Activated naive CD4-positive, alpha-beta T cell treated with anti-CD3 and anti-CD28 coated beads, Interleukin-2, amount 50 U/mL, for 72 hours (primary cell): Measurements from ENCODE around the gene RFX7. TPM values are rescaled to one million over a fixed set of nuclear protein-coding genes. Genes with fewer than 3 reads are reported as not detected.
A peak's percentile ranks its signal among the peaks of the same experiment; 100 is the strongest.
"Not testable (repeated sequence)": the region's sequence is repeated elsewhere in the genome, so short reads cannot be mapped to it uniquely, and the experiment has no call there.

Experiments
- ATAC-seq, 2 donors: fragments of 150-1000 bp; cut with Tn5 transposase; 2 replicates each; pipeline ENCODE4 v1.10.0; 2021; ENCODE audit warnings: mild to moderate bottlenecking in 2 of 2, moderate library complexity in 2 of 2
- DNase-seq, 2 donors: peaks; one replicate each; pipeline ENCODE4 v3.0.0; 2021 to 2022; ENCODE audit warnings: low spot score in 2 of 2
- H3K27ac Mint-ChIP-seq, 2 donors: one replicate each; pipeline ENCODE4 v1.8.0; 2022; ENCODE audit warnings: mild to moderate bottlenecking in 2 of 2, mixed read lengths in 2 of 2
- H3K36me3 Mint-ChIP-seq, 2 donors: one replicate each; pipeline ENCODE4 v1.8.0; 2022; ENCODE audit warnings: mixed read lengths in 2 of 2
- H3K9me3 Mint-ChIP-seq, 2 donors: one replicate each; pipeline ENCODE4 v1.8.0; 2022; ENCODE audit warnings: mixed read lengths in 2 of 2
- total RNA-seq, 2 donors: library from RNA; stranded (reverse); gene quantifications; one replicate each; pipeline ENCODE4 v1.2.3, GENCODE V29; 2022

Gene RFX7
- 10 to 100 TPM; 20.3 to 27.0 TPM for total RNA-seq

DNA sequence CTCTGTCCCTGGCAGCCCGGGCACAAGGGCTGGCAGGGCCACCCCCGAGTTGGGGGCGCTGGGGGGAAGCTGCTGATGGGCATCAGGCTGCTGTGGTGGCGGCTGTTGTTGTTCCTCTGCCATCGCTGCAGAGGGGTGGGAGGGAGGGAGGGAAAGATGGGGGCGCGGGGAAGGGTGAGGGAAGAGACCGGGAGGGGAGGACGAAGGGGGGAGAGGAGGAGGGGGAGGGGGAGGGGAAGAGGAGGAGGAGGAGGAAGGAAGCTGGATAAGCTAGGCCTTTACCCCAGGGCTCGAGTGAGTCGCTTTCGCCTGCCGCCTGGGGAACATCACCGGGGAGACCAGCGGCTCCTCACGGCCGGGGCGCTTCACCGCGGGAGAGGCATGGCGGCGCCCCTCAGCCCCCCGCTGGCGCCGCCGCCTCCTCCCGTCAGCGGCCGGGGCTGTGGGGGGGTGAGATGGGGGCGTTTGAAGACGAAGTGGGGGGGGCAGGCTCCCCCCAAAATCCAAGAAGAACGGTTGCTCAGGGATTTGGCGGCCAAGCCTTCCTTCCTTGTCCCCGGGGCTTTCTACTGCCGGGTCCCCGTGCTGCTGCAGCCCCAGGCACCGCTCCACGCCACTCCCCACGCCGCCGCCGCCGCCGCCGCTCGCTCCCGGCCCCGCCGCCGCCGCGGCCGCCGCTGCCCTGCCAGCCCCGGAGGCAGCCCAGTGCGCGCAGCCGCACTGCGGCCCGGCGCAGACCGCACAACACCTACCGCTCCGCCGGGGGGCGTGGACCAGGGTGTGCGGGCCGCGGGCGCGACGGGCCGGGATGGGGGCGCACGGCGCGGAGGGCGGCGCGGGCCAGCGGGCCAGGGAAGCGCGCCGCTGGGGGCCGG, at the start of gene RFX7:
RFX7 (minus strand) TSS at position 717 of the 875 bp plus-strand sequence; CDS start at position 123, 594 bp downstream.
- DNase-seq = peak; percentile 78 to 82
- Mint-ChIP-seq H3K27ac (peak within 1 kb of the TSS; percentile 89 to 97), H3K9me3 (no peaks in the 10 kb centered on the region), H3K36me3 (peaks cover 0 to 14% of the 10 kb centered on the region in 2 donors)
- ATAC-seq = peak; percentile 81 to 85

GRCh38 chr15:56292546-56293316, 49.1 kb upstream of the RFX7 start:
- Mint-ChIP-seq H3K36me3 (peaks cover 0 to 13% of the 10 kb centered on the region in 2 donors), H3K9me3 (peaks cover 10 to 16% of the 10 kb centered on the region in 2 donors), H3K27ac (peak overlapping the region in 1 of 2 donors; percentile 45)
- no peak for DNase-seq
- no peak for ATAC-seq

DNA sequence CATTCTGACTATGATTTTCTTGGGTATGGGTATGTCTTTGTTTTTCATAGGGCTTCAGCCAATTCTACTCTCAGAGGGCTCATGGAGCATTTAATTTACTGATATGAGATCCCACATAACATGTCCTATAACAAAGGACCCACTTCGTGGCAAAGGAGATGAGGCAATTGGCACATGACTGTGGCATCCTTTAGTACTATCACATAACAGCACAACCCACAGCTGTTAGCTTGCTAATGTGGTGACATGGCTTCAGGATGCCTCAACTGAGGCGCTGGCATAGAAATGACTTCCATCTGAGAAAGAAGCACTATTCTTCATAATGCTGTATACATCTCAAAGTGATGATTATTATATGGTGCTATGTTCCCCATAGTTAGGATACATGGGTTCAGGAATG, 48.1 kb upstream of the RFX7 start:
- no peak overlapping the region for H3K27ac Mint-ChIP-seq
- H3K36me3 Mint-ChIP-seq = peaks cover 0 to 13% of the 10 kb centered on the region in 2 donors

DNA sequence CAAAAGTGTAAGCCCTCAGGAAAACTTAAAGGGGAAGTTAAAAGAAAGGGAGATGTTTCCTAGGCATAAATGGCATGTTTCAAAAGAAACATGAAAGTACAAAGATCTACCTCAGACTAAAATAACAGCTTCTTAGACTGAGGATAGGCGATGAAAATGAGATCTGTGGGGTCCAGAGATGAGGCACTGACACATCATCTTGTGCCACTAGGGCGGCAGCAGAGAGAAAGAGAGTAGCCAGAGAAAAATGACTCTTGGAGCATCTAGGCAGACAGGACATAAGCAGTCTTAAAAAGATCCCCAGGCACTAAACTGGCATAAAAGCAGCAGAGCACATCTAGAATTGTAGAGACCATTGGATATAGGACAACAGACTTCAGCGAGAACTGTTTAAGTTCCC, 42.5 kb upstream of the RFX7 start:
- peaks cover 10 to 16% of the 10 kb centered on the region in 2 donors for H3K9me3 Mint-ChIP-seq
- no peak overlapping the region for H3K27ac Mint-ChIP-seq
- DNase-seq (no peak), ATAC-seq (no peak)
- H3K36me3 Mint-ChIP-seq = peaks cover 0 to 13% of the 10 kb centered on the region in 2 donors

More for the DNA sequence above, 48.1 kb upstream of the RFX7 start:
- DNase-seq = no peak
- H3K9me3 Mint-ChIP-seq = peaks cover 10 to 16% of the 10 kb centered on the region in 2 donors
- ATAC-seq = no peak

GRCh38 chr15:56281145-56281544, 37.5 kb upstream of the RFX7 start:
- Mint-ChIP-seq H3K36me3 (no peaks in the 10 kb centered on the region), H3K9me3 (peaks cover 5% of the 10 kb centered on the region in 2 donors), H3K27ac (no peak overlapping the region)
- ATAC-seq (no peak), DNase-seq (no peak)

DNA sequence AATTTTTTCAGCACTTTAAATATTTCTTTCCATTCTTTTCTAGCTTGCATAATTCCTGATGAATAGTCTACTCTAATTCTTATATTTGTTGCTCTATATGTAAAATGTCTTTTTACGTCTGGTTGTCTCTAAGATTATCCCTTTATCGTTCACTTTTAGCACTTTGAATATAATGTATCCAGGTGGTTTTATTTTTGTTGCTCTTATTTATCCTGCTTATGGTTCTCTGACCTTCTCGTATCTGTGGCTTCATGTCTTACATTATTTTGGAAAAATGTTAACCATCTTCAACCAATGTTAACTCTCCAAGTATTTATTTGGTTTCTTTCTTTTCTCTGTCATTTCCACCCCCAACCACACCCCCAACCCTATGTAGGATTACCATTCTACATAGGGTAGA, 30.0 kb upstream of the RFX7 start:
- no peak for DNase-seq
- no peak for ATAC-seq
- peaks cover 0 to 18% of the 10 kb centered on the region in 2 donors for H3K36me3 Mint-ChIP-seq
- no peak overlapping the region for H3K27ac Mint-ChIP-seq
- H3K9me3 Mint-ChIP-seq = peaks cover 21 to 33% of the 10 kb centered on the region in 2 donors

DNA sequence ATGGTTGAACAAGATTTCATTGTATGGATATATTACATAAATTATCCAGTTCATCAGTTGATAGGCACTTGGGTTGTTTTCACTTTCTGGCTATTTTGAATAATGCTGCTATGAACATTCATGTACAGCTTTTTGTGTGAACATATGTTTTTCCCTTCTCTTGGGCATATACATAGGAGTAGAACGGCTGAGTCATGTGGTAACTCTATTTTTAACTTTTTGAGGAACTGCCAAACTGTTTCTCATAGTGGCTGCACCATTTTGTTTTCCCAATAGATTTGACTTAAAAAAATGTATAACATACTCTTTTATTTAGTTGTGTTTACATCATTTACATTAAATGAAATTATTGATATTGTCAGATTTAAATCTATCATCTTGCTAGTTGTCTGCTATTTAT, 28.8 kb upstream of the RFX7 start:
- peaks cover 21 to 27% of the 10 kb centered on the region in 2 donors for H3K9me3 Mint-ChIP-seq
- DNase-seq = no peak
- no peak overlapping the region for H3K27ac Mint-ChIP-seq
- H3K36me3 Mint-ChIP-seq = peaks cover 0 to 30% of the 10 kb centered on the region in 2 donors
- ATAC-seq = no peak

DNA sequence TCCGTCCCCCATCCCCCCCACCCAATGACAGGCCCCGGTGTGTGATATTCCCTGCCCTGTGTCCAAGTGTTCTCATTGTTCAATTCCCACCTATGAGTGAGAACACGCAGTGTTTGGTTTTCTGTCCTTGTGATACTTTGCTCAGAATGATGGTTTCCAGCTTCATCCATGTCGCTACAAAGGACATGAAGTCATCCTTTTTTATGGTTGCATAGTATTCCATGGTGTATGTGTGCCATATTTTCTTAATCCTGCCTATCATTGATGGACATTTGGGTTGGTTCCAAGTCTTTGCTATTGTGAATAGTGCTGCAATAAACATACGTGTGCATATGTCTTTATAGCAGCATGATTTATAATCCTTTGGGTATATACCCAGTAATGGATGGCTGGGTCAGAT, 22.8 kb upstream of the RFX7 start:
- not testable (repeated sequence) for H3K27ac Mint-ChIP-seq, ATAC-seq

GRCh38 chr15:56261854-56262509, 18.3 kb upstream of the RFX7 start:
- H3K27ac Mint-ChIP-seq = no peak overlapping the region
- no peak for ATAC-seq

More for the DNA sequence above, 22.8 kb upstream of the RFX7 start:
- not testable (repeated sequence) for DNase-seq, H3K9me3 Mint-ChIP-seq
- H3K36me3 Mint-ChIP-seq = peaks cover 0 to 25% of the 10 kb centered on the region in 2 donors

GRCh38 chr15:56257306-56257705, 13.6 kb upstream of the RFX7 start:
- H3K9me3 Mint-ChIP-seq, H3K36me3 Mint-ChIP-seq, DNase-seq, ATAC-seq, H3K27ac Mint-ChIP-seq: not testable (repeated sequence)

More at GRCh38 chr15:56261854-56262509, 18.3 kb upstream of the RFX7 start:
- H3K9me3 Mint-ChIP-seq = no peaks in the 10 kb centered on the region
- no peaks in the 10 kb centered on the region for H3K36me3 Mint-ChIP-seq
- DNase-seq = no peak

DNA sequence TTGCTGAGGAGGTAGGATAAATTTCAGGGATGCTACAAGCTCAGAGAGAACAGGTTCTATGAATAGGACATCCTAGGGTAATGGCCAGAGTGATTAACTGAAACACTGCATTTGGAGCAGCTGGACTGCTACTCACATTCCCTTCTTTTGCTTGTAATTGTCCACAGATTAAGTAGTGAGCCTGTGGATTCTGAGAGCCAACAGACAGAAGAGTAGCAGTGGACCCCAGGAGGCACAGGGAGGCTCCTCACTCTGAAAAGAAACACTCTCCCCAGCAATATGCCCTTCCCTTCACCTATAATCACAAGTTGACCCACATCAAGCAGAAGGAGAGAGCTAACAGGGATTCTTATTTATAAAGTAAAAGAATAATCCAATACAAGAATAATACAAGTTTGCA, 10.6 kb upstream of the RFX7 start:
- Mint-ChIP-seq H3K27ac (no peak overlapping the region), H3K9me3 (no peaks in the 10 kb centered on the region), H3K36me3 (no peaks in the 10 kb centered on the region)
- ATAC-seq (no peak), DNase-seq (no peak)

- no peak for ATAC-seq
- H3K27ac Mint-ChIP-seq = no peak overlapping the region
- H3K36me3 Mint-ChIP-seq = no peaks in the 10 kb centered on the region
Measured at GRCh38 chr15:56252386-56252785, 8.7 kb upstream of the RFX7 start.

DNA sequence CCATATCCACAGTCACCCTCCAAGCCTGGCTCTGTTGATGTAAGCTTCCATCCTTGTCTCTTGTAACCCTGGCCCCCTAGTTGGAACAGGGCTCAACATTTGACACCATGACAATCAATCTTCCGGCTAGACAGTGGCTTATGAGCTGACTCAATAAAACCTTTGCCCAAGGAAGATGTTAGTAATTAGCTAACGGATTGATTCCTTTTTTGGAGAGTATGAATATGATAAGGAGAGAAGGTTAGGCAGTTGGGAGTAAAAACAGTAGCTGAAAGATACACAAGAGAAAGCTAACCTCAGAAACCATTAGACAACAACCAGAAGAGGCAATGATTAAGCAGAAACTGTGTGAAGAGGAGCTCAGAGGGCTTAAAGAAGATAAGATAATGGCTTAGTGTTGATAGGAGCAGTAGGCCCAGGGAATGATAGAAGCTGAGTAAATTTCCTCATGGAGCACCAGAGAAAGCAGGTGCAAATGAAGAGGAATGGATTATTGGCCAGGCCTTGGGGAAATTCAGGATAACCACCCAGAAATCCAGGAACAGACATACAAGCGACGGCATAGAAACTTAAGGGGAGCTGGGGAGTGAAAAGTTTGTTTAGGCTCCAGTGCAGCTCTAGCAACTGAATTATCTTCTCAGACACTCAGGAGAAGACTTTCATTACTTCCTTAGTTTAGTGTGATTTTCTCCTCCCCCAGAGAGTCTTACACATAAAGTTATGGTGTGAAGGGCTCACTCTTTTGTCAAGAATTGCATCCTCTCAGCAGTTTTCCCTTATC, 7.8 kb upstream of the RFX7 start:
- Mint-ChIP-seq H3K27ac (no peak overlapping the region), H3K9me3 (no peaks in the 10 kb centered on the region)
- ATAC-seq = no peak

More at GRCh38 chr15:56252386-56252785, 8.7 kb upstream of the RFX7 start:
- no peaks in the 10 kb centered on the region for H3K9me3 Mint-ChIP-seq
- DNase-seq = no peak

DNA sequence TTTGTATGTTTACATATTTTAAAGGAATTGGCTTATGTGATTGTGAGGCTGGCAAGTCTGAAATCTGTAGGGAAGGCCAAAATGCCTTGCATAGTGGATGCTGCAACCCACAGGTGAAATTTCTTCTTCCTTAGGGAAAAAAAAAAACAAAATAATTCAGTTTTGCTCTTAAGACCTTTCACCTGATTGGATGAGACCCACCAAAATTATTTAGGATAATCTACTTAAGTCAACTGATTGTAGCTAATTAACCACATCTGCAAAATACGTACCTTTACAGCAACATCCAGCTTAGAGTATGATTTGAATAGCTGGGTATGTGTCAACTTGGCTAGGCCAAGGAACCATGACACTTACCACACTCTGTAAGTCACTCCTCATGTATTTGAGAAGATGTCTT, 6.9 kb upstream of the RFX7 start:
- no peak for DNase-seq
- H3K9me3 Mint-ChIP-seq = no peaks in the 10 kb centered on the region
- no peak for ATAC-seq
- H3K27ac Mint-ChIP-seq = no peak overlapping the region
- H3K36me3 Mint-ChIP-seq = no peaks in the 10 kb centered on the region

More for the DNA sequence above, 7.8 kb upstream of the RFX7 start:
- H3K36me3 Mint-ChIP-seq = no peaks in the 10 kb centered on the region
- no peak for DNase-seq

- no peak overlapping the region for H3K27ac Mint-ChIP-seq
- ATAC-seq (no peak), DNase-seq (no peak)
- H3K9me3 Mint-ChIP-seq = no peaks in the 10 kb centered on the region
- no peaks in the 10 kb centered on the region for H3K36me3 Mint-ChIP-seq
Measured at GRCh38 chr15:56249092-56249491, 5.4 kb upstream of the RFX7 start.
